Mesenchymal stem cell (in vitro differentiated cells and primary cell): ENCODE data around the gene EML1.

Experiments
- DNase-seq: peaks from one replicate; pipeline ENCODE4 v3.0.0-alpha.2; 2013
- H2AFZ ChIP-seq: one replicate; pipeline ENCODE4 v1.6.1; 2013; ENCODE audit warnings: low read depth, mild to moderate bottlenecking, control low read depth, inconsistent platforms, low read length, moderate library complexity
- H2AK5ac ChIP-seq: 2 replicates; pipeline ENCODE4 v1.6.1; 2013; ENCODE audit warnings: low read length, moderate library complexity, mild to moderate bottlenecking, inconsistent platforms; ENCODE audit not compliant: severe bottlenecking
- H2BK120ac ChIP-seq: one replicate; pipeline ENCODE4 v1.6.1; 2013; ENCODE audit warnings: low read depth, mild to moderate bottlenecking, inconsistent platforms, low read length, moderate library complexity
- H2BK12ac ChIP-seq, 2 experiments: one replicate each; pipeline ENCODE4 v1.6.1; 2013; ENCODE audit warnings: inconsistent platforms in 2 of 2, low read length in 2 of 2, mild to moderate bottlenecking in 2 of 2, moderate library complexity in 2 of 2, control low read depth in 1 of 2
- H2BK15ac ChIP-seq: one replicate; pipeline ENCODE4 v1.6.1; 2013; ENCODE audit warnings: mild to moderate bottlenecking, low read depth, inconsistent platforms; ENCODE audit not compliant: poor library complexity, severe bottlenecking
- H2BK5ac ChIP-seq: 2 replicates; pipeline ENCODE4 v1.6.1; 2013; ENCODE audit warnings: low read depth, mild to moderate bottlenecking, low read length, control low read depth, inconsistent platforms; ENCODE audit not compliant: poor library complexity, severe bottlenecking
- H3K14ac ChIP-seq, 2 experiments: one replicate each; pipeline ENCODE4 v1.6.1; 2013; ENCODE audit warnings: inconsistent platforms in 2 of 2, low read length in 2 of 2, control low read depth in 1 of 2, mild to moderate bottlenecking in 1 of 2, moderate library complexity in 1 of 2
- H3K18ac ChIP-seq, 2 experiments: one replicate each; pipeline ENCODE4 v1.6.1; 2013; ENCODE audit warnings: inconsistent platforms in 2 of 2, low read length in 2 of 2, control low read depth in 1 of 2, low read depth in 1 of 2, mild to moderate bottlenecking in 1 of 2
- H3K23ac ChIP-seq, 2 experiments: one replicate each; pipeline ENCODE4 v1.6.1; 2013; ENCODE audit warnings: inconsistent platforms in 2 of 2, low read length in 2 of 2, mild to moderate bottlenecking in 2 of 2, moderate library complexity in 2 of 2, control low read depth in 1 of 2
- H3K27ac ChIP-seq: 2 replicates; pipeline ENCODE4 v1.5.1; 2013; ENCODE audit warnings: mild to moderate bottlenecking, moderate library complexity, low read length, control low read depth, inconsistent platforms; ENCODE audit not compliant: poor library complexity, severe bottlenecking
- H3K27me3 ChIP-seq, 2 experiments: 2 replicates each; pipeline versions ENCODE4 v1.6.1 to v1.7.0; 2013; ENCODE audit warnings: low read length in 2 of 2, mild to moderate bottlenecking in 2 of 2, moderate library complexity in 2 of 2, control low read depth in 1 of 2, inconsistent platforms in 1 of 2; ENCODE audit not compliant: control insufficient read depth in 1 of 2, insufficient read depth in 1 of 2
- H3K36me3 ChIP-seq, 2 experiments: 2 replicates each; pipeline versions ENCODE4 v1.6.1 to v1.7.0; 2013; ENCODE audit warnings: low read length in 2 of 2, control low read depth in 1 of 2, inconsistent platforms in 1 of 2, low read depth in 1 of 2, mild to moderate bottlenecking in 1 of 2; ENCODE audit not compliant: insufficient read depth in 2 of 2, control insufficient read depth in 1 of 2
- H3K4ac ChIP-seq, 2 experiments: one replicate each; pipeline ENCODE4 v1.6.1; 2013; ENCODE audit warnings: inconsistent platforms in 2 of 2, low read length in 2 of 2, mild to moderate bottlenecking in 2 of 2, moderate library complexity in 2 of 2, control low read depth in 1 of 2, low read depth in 1 of 2
- H3K4me1 ChIP-seq: 2 replicates; pipeline ENCODE4 v1.6.1; 2013; ENCODE audit warnings: low read depth, low read length, control low read depth; ENCODE audit not compliant: control insufficient read depth, insufficient read depth
- H3K4me2 ChIP-seq: 2 replicates; pipeline ENCODE4 v1.6.1; 2013; ENCODE audit warnings: low read length, mild to moderate bottlenecking, inconsistent platforms; ENCODE audit not compliant: poor library complexity, severe bottlenecking
- H3K4me3 ChIP-seq, 2 experiments: 2 replicates each; pipeline versions ENCODE4 v1.5.1 to v1.7.0; 2013; ENCODE audit warnings: low read length in 2 of 2, mild to moderate bottlenecking in 2 of 2, control low read depth in 1 of 2, low read depth in 1 of 2; ENCODE audit not compliant: insufficient read depth in 1 of 2
- H3K79me1 ChIP-seq: replicated peaks from 2 replicates; pipeline ENCODE4 v1.6.1; 2013; ENCODE audit warnings: mild to moderate bottlenecking, control low read depth, low read length, inconsistent platforms; ENCODE audit not compliant: poor library complexity, severe bottlenecking
- H3K9ac ChIP-seq: 2 replicates; pipeline ENCODE4 v1.7.0; 2013; ENCODE audit warnings: mild to moderate bottlenecking, low read length, moderate library complexity
- H3K9me3 ChIP-seq: 2 replicates; pipeline ENCODE4 v1.7.0; 2013; ENCODE audit warnings: mild to moderate bottlenecking, low read length; ENCODE audit not compliant: control insufficient read depth
- H4K8ac ChIP-seq: one replicate; pipeline ENCODE4 v1.6.1; 2013; ENCODE audit warnings: inconsistent platforms, mild to moderate bottlenecking, low read length, moderate library complexity
- H4K91ac ChIP-seq: one replicate; pipeline ENCODE4 v1.6.1; 2013; ENCODE audit warnings: mild to moderate bottlenecking, low read length, inconsistent platforms
- WGBS: methylation state at CpG from one replicate; pipeline ENCODE4 v1.1.7; 2013; ENCODE audit warnings: mixed read lengths; 5-methylcytosine and 5-hydroxymethylcytosine counted together

Gene EML1

GRCh38 chr14:99817331-99817730 is 24.1 kb downstream of the EML1 start:
- Histone ChIP-seq H3K79me1 (peaks cover 6% of the 10 kb centered on the region), H4K8ac (no peak overlapping the region), H2BK5ac (no peak overlapping the region), H2AFZ (no peak overlapping the region), H3K14ac (no peak overlapping the region), H3K4me2 (no peak overlapping the region), H3K4me1 (peaks cover 3% of the 10 kb centered on the region), H2AK5ac (no peak overlapping the region), H4K91ac (no peak overlapping the region), H3K9me3 (no peaks in the 10 kb centered on the region), H3K36me3 (no peaks in the 10 kb centered on the region), H3K9ac (no peak overlapping the region), H3K23ac (no peak overlapping the region), H3K4ac (no peak overlapping the region), H2BK15ac (no peak overlapping the region), H2BK120ac (no peak overlapping the region), H2BK12ac (no peak overlapping the region), H3K27me3 (no peaks in the 10 kb centered on the region), H3K27ac (no peak overlapping the region), H3K4me3 (no peak overlapping the region), H3K18ac (no peak overlapping the region)
- WGBS, result 92% methylated on average over 10 of the region's 10 CpGs
- DNase-seq, result no peak

GRCh38 chr14:99818503-99819036 is 25.4 kb downstream of the EML1 start:
- H2BK15ac ChIP-seq, result no peak overlapping the region

DNA sequence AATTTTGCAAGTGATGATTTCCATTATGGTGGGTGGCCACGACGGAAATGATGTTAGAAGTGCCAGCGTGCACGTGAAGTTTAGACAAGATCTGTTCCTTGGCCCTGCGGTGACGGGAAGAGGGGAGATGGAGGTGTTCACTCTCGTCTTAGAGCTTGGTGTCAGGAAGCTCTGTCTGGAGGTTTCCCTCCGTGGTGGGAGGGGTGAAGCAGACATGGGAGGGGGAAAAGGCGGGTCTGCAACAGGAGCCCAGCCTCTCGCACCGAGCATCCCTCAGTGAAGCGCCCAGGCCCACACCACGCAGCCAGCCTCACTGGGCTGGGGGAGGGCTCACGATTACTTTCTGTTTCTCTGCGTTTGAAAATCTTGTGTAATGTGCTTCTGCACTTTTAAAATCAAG is 26.3 kb downstream of the EML1 start:
- H2AK5ac ChIP-seq, result no peak overlapping the region
- H2BK15ac ChIP-seq, result no peak overlapping the region
- no peak overlapping the region for H2AFZ ChIP-seq
- no peak overlapping the region for H3K4me2 ChIP-seq
- H3K4ac ChIP-seq, result no peak overlapping the region
- no peak overlapping the region for H3K23ac ChIP-seq
- no peak overlapping the region for H2BK120ac ChIP-seq
- no peak overlapping the region for H2BK12ac ChIP-seq
- peaks cover 16% of the 10 kb centered on the region for H3K79me1 ChIP-seq
- peak overlapping the region in 1 of 2 experiments; percentile 65 for H3K4me3 ChIP-seq
- no peak overlapping the region for H3K27ac ChIP-seq
- H3K9me3 ChIP-seq, result no peaks in the 10 kb centered on the region
- H3K4me1 ChIP-seq, result peaks cover 3% of the 10 kb centered on the region
- 57% methylated on average over 12 of the region's 15 CpGs for WGBS
- H4K8ac ChIP-seq, result no peak overlapping the region
- no peaks in the 10 kb centered on the region for H3K27me3 ChIP-seq
- H3K14ac ChIP-seq, result no peak overlapping the region
- DNase-seq, result no peak
- no peak overlapping the region for H2BK5ac ChIP-seq
- no peak overlapping the region for H4K91ac ChIP-seq
- no peak overlapping the region for H3K18ac ChIP-seq
- H3K9ac ChIP-seq, result peak overlapping the region; percentile 61
- no peaks in the 10 kb centered on the region for H3K36me3 ChIP-seq

More at GRCh38 chr14:99818503-99819036, 25.4 kb downstream of the EML1 start:
- Histone ChIP-seq H4K8ac (no peak overlapping the region), H3K36me3 (no peaks in the 10 kb centered on the region), H3K4me1 (peaks cover 3% of the 10 kb centered on the region), H3K27ac (no peak overlapping the region), H3K18ac (no peak overlapping the region), H3K4me2 (no peak overlapping the region), H3K9me3 (no peaks in the 10 kb centered on the region), H3K4me3 (no peak overlapping the region), H3K27me3 (no peaks in the 10 kb centered on the region), H3K23ac (no peak overlapping the region), H2AFZ (no peak overlapping the region), H2BK5ac (no peak overlapping the region), H3K14ac (no peak overlapping the region), H3K9ac (no peak overlapping the region), H3K4ac (no peak overlapping the region), H4K91ac (no peak overlapping the region), H2BK120ac (no peak overlapping the region), H2BK12ac (no peak overlapping the region), H2AK5ac (no peak overlapping the region), H3K79me1 (peaks cover 14% of the 10 kb centered on the region)
- 86% methylated on average over 8 of the region's 11 CpGs for WGBS
- DNase-seq, result no peak

GRCh38 chr14:99820702-99821331 is 27.6 kb downstream of the EML1 start:
- no peaks in the 10 kb centered on the region for H3K27me3 ChIP-seq
- H3K23ac ChIP-seq, result no peak overlapping the region
- DNase-seq, result no peak
- H3K14ac ChIP-seq, result no peak overlapping the region
- H2AK5ac ChIP-seq, result no peak overlapping the region
- no peak overlapping the region for H2BK5ac ChIP-seq
- peaks cover 14% of the 10 kb centered on the region for H3K79me1 ChIP-seq
- no peak overlapping the region for H3K27ac ChIP-seq
- no peaks in the 10 kb centered on the region for H3K36me3 ChIP-seq
- H2BK120ac ChIP-seq, result no peak overlapping the region
- no peaks in the 10 kb centered on the region for H3K9me3 ChIP-seq
- no peak overlapping the region for H4K8ac ChIP-seq
- no peak overlapping the region for H3K4me3 ChIP-seq
- H3K4me2 ChIP-seq, result no peak overlapping the region
- H2BK12ac ChIP-seq, result no peak overlapping the region
- H4K91ac ChIP-seq, result no peak overlapping the region
- 88% methylated on average over 7 of the region's 10 CpGs for WGBS
- no peak overlapping the region for H2AFZ ChIP-seq
- H3K4me1 ChIP-seq, result peaks cover 3% of the 10 kb centered on the region
- no peak overlapping the region for H3K4ac ChIP-seq
- H3K9ac ChIP-seq, result no peak overlapping the region
- no peak overlapping the region for H2BK15ac ChIP-seq
- H3K18ac ChIP-seq, result no peak overlapping the region
